IPS-18c (cell line): ENCODE results near the gene CLDN25.

Source experiments
- H3K4me3 ChIP-seq: 2 replicates; pipeline ENCODE4 v1.7.0; 2013; ENCODE audit warnings: low read depth, mild to moderate bottlenecking, low read length, moderate library complexity; ENCODE audit not compliant: insufficient read depth
- H3K9me3 ChIP-seq: one replicate; pipeline ENCODE4 v1.6.1; 2013; ENCODE audit warnings: mild to moderate bottlenecking, low read length, moderate library complexity; ENCODE audit not compliant: control insufficient read depth, insufficient read depth

Gene CLDN25

DNA sequence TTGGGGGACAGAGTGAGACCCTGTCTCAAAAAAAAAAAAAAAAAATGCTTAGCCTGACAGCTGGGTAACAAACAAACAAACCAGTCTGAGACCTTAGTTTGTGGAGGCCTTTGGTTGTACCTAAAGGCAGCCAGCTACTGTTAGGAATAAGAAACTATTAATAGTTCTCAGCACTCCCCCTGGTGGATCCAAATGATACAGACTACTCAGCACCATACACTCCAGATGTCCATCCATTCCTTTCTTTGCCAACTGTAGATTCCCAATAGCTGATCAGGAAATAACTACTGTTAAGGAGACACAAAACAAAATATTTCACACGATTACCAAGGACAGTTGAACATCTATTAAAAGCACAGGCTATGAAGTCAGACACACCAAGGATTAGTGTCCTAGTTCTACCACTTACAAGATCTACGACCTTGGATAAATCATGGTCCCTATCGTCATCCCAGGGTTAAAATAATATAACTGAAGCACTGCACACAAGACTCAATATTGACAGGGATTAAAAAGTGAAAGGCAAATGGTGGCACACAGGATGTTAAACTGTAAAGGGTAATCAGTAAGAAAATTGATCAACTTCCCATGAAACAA is 17.2 kb downstream of the CLDN25 start:
- H3K9me3 ChIP-seq = no peaks in the 10 kb centered on the region
- no peak overlapping the region for H3K4me3 ChIP-seq

DNA sequence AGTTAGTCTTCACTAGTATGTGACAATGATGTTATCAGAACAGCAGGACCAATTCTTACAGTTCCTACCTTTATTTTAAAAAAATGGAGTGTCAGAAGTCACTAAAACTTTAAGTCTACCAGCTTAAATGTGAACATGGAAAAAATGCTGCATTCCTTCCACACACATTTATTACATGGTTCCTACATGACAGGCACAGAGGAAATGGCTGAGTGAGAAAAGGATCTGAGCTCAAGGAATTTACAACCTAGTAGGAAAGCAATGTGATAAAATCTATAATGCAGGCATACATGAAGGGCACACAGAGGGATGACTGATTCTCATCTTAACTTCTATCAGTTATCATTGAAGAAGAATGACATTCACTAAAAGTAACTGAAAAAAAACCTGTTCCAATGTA is 23.0 kb downstream of the CLDN25 start:
- H3K9me3 ChIP-seq = no peaks in the 10 kb centered on the region
- H3K4me3 ChIP-seq = no peak overlapping the region

DNA sequence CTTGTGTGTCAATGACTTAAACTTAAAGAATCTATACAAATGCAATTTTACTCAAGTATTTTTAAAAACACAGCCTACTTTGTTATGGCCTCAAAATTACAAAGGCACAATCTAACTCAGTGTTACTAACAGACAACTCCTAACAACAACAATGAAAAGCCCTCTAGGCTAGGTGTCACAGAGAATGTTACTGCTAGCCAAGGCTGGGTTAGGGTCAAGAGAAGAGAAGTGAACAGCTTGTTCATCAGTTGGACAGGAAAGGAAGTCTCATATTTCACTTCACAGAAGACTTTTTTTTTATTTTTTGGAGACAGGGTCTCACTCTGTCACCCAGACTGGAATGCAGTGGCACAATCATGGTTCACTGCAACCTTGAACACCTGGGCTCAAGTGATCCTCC is 26.0 kb downstream of the CLDN25 start:
- Histone ChIP-seq H3K9me3 (no peaks in the 10 kb centered on the region), H3K4me3 (no peak overlapping the region)

DNA sequence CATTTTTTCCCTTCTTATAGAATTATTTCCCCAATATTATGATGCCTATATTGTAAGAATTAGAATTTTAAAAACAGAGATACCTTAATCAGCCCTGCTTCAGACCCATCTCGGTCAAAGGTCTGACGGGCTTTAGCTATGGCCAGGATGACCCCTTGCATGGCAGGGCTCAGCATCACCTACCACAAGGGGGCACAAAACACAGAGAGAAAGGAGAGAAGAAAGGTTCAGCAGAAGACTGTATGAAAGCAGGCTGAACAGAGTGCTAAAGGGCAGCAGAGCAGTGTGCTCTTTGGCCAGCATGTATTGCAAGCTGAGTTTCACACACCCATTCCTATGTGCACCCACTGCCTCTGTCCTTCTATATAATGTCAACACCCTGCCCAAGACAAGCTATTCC is 26.8 kb downstream of the CLDN25 start:
- H3K4me3 ChIP-seq = no peak overlapping the region
- H3K9me3 ChIP-seq = no peaks in the 10 kb centered on the region

DNA sequence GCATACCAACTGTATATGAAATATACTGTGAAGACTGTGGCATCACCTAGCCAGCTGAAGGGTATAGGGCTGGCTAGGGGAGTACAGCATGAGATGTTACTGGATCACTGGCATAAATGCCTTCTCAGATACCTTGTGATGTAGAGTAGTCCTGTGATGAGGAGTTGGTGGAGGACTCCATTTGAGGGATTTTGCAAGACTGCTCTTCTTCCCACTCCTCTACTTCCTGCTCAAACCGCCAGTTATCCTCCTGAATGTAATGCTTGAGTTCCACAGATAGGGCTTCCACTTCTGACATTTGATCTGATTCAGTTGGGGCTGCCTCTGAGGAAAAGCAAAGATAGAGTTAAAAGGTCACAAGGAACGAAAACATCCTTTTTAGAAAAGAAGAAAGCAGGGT is 29.3 kb downstream of the CLDN25 start:
- H3K9me3 ChIP-seq = no peaks in the 10 kb centered on the region
- H3K4me3 ChIP-seq = no peak overlapping the region

DNA sequence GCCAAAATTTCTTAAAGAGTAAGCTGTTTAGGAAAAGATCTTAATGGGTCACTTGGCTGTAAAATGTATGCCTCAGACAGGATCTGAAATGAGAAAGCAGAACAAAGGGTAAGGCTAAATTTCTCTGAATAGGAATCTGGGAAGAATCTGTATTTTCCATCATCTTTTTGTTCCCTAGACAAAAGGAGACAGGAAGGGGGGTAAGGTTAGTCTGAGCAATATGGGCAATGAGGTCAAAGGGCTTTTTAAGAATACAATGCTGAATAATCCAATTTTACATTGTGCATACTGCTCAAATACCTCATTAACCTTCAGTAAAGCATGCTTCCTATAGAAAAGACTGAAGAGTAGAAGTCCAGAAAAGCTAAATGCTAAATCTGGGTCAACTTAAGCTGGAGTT is 34.6 kb downstream of the CLDN25 start:
- Histone ChIP-seq H3K9me3 (no peaks in the 10 kb centered on the region), H3K4me3 (no peak overlapping the region)

DNA sequence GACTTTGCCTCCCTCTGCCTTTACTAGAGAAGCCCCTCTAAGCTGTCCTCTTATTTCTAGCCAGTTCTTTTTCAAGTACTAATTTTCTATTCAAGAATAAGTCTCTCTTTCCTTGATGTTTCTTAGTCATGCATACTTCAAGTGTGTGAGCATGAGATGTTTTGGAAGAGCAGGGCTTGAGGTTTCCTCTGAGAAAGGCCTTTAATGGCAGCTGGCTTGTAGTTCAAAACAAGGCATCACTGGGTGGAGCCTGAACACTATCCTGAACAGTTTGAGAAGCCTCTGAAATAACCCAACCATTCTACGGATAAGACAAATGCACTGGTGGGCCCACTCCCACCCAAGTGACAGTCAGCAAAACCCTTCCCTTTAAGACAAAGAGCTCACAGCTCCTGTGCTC is 37.6 kb downstream of the CLDN25 start:
- no peak overlapping the region for H3K4me3 ChIP-seq

DNA sequence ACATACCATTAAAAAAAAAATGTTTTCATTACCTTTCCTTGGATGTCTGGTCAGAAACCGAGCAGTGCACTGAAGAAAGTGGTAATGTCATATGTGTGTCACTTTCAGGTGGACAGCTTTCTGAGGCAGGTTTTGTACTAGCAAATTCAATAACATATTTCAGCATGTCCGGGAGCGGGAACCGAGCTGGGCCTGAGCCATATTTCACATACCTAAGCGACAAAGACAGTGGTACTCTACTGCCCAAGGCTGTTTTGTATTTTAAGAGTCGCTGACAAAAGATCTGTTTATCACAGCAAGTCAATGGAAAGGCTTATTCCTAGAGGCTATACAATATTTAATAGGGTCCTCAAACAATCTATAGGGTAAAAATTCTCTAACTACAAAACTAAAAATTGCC is 38.0 kb downstream of the CLDN25 start:
- Histone ChIP-seq H3K9me3 (peaks cover under 1% of the 10 kb centered on the region), H3K4me3 (no peak overlapping the region)

More for the DNA sequence above, 37.6 kb downstream of the CLDN25 start:
- no peaks in the 10 kb centered on the region for H3K9me3 ChIP-seq

DNA sequence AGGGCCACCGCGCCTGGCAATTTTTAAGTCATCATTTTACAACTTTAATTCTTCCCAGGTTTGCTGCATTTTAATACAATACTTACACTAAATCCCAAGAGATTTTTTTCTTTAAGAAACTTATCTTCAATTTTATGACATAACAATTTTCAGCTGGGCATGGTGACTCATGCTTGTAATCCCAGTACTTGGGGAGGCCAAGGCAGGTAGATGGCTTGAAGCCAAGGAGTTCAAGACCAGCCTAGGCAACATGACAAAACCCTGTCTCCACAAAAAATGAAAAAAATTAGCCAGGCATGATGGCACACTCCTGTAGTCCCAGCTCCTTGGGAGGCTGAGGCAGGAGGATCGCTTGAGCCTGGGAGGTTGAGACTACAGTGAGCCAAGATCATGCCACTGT is 38.8 kb downstream of the CLDN25 start:
- peaks cover 2% of the 10 kb centered on the region for H3K9me3 ChIP-seq

DNA sequence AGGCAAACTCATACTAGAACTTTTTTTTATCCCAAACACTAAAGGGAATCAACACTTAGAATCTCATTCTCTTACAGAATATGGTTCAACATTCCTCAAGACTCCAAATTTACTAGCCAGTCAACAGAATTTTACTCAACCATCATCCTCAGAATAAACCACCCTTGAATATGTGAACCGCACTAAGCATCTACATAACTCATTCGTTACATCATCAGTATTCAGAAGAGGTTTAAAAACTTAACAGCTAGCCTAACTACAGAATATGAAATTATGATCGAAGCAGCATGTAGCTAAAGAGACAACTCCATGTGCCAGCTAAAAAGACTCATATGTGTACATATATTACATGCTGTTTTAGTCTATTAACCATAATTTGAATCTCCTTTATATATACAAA is 47.9 kb downstream of the CLDN25 start:
- H3K4me3 ChIP-seq = no peak overlapping the region
- H3K9me3 ChIP-seq = peaks cover 2% of the 10 kb centered on the region

More for the DNA sequence above, 38.8 kb downstream of the CLDN25 start:
- no peak overlapping the region for H3K4me3 ChIP-seq

DNA sequence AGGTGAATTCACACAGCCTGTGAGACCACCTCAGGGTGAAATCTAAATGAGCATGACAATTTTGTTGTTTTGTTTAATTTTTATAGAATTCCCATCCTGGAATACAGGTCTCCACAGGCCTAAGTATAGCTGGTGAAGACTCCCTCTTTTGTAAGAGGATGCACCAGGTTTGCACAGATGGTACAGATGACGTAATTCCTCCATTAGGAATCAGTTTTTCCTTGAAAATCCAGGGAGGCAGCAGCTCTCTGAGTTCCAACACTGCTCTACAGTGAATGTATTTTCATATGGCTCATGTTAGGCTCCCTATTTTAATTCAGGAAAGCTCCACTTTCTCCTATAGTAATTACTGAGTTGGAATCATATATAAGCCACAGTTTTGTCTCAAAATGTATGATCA is 48.6 kb downstream of the CLDN25 start:
- Histone ChIP-seq H3K9me3 (no peaks in the 10 kb centered on the region), H3K4me3 (no peak overlapping the region)

DNA sequence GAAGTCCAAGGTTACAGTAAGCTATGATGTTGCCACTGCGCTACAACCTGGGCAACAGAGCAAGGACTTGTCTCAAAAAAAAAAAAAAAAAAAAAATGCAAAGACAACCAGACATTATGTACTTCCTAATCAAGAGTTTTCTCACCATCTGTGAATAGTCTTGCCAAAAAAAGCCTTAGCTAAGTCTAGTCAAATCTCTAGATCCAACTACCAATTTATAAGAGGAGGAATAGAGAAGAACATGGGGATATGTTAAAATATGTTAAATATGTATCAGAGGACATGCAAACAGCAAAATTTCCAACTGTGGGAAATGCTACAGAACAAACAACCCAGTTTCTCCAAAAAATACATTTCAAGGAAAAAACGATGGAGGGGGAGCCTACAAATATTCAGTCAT is 50.2 kb downstream of the CLDN25 start:
- no peaks in the 10 kb centered on the region for H3K9me3 ChIP-seq
- H3K4me3 ChIP-seq = no peak overlapping the region
